GM12865 (cell line): ENCODE data around the gene FLT4.

Source experiments
- DNase-seq: peaks from one replicate; pipeline ENCODE4 v3.0.0; 2010; ENCODE audit warnings: low read depth
- H3K4me3 ChIP-seq: 2 replicates; pipeline ENCODE4 v1.5.1; 2011; ENCODE audit warnings: mild to moderate bottlenecking, low read depth, low read length, control low read depth
- TF ChIP-seq, protein P1 (sequence below): IDR thresholded peaks from 2 replicates; pipeline ENCODE4 v1.5.1; 2011; ENCODE audit warnings: low read length, control low read depth, low read depth, inconsistent platforms; ENCODE audit not compliant: insufficient read depth; ENCODE audit errors: missing control alignments

The FLT4 gene

DNA sequence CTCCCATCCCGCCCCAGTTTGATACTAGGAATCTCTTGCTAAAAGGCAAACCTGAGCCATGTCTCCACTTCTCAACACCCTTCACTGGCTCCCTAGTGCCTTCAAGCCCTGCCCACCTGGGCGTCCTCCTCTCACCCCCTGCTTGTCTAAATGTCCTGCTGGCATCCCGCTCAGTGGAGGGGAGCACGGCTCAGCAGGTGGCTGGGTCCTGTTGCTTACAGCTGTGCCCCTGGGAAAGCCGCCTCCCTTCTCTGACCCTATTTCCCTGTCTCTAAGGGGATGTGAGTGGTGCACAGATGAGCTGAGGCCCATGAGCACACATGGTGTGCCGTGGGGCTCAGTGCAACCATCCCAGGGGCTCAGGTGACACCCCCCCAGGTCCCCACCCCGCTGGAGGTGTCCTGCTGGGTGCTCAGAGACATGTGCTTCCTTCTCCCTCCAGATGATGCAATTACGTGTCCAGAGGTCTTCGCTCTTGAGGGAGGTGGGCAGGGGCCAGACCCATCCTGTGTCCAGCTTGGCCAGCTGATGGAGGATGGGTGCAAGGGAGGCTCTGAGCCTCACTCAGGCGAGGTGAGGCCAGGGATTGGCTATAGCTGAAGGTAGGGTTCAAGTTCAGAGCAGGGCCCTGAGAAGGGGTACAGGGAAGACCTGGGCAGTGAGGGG is 24.1 kb downstream of the FLT4 start:
- DNase-seq: no peak
- no peak overlapping the region for H3K4me3 ChIP-seq
- TF ChIP-seq, protein P1, sequence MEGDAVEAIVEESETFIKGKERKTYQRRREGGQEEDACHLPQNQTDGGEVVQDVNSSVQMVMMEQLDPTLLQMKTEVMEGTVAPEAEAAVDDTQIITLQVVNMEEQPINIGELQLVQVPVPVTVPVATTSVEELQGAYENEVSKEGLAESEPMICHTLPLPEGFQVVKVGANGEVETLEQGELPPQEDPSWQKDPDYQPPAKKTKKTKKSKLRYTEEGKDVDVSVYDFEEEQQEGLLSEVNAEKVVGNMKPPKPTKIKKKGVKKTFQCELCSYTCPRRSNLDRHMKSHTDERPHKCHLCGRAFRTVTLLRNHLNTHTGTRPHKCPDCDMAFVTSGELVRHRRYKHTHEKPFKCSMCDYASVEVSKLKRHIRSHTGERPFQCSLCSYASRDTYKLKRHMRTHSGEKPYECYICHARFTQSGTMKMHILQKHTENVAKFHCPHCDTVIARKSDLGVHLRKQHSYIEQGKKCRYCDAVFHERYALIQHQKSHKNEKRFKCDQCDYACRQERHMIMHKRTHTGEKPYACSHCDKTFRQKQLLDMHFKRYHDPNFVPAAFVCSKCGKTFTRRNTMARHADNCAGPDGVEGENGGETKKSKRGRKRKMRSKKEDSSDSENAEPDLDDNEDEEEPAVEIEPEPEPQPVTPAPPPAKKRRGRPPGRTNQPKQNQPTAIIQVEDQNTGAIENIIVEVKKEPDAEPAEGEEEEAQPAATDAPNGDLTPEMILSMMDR: no peak

DNA sequence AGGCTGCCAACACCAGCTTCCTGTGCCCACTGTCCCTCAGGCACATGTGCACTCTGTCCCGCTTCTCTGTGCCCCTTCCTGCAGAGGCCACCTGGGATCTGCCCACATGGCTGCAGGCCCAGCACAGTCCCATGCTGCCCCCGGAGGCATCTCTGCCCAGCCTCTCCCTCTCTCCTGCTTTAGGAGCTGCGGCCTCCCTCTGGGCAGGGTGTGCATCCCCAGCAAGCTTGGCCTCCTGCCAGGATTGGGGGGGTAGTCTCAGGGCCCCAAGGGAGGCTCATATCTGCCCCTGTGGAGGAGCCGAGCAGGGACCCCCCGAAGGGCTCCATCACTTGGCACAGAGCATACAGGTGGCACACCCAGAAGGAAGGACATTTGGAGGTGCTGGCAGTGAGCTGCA is 24.8 kb downstream of the FLT4 start:
- no peak overlapping the region for H3K4me3 ChIP-seq
- TF ChIP-seq, protein P1: no peak
- no peak for DNase-seq

DNA sequence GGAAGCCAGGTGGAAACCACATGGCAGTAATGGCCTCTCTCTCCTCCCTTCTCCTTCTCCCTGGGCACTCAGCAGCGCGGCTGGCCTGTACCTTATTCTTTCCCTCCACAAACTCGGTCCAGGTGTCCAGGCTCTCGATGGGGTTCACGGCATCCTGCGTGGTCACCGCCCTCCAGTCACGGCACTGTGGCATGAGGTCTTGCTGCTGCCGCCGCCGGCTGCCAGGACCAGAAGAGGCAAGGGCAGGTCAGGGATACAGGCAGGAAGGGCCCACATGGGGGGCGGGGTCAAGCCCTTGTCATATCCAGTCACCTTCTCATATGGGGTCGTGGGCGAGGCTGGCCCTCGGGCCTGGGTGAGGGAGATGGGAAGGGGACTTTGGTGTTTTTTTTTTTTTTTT is 25.6 kb downstream of the FLT4 start:
- H3K4me3 ChIP-seq: no peak overlapping the region
- DNase-seq: no peak
- TF ChIP-seq, protein P1: no peak

DNA sequence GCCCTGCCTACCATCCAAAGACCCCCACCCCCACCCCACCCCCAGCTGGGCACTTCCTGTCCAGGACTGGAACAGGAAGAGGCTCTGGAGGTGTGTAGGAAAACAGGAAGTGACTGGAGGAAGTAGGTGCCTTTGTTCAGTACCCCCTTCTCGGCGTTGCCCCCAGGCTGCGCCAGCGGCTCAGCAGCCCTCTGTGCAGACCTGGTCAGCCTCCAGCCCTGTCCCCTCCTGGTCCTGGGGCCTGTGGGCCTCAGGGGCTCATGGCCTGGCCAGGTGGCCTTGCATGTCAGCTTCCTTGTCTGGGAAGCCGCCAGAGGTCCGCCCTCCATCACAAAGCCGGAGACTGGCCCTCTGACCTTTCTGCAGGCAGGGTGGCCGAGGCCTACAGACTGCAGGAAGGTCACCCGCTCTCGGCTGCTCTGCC is 26.0 kb downstream of the FLT4 start:
- no peak for DNase-seq
- TF ChIP-seq, protein P1: no peak
- H3K4me3 ChIP-seq: no peak overlapping the region

DNA sequence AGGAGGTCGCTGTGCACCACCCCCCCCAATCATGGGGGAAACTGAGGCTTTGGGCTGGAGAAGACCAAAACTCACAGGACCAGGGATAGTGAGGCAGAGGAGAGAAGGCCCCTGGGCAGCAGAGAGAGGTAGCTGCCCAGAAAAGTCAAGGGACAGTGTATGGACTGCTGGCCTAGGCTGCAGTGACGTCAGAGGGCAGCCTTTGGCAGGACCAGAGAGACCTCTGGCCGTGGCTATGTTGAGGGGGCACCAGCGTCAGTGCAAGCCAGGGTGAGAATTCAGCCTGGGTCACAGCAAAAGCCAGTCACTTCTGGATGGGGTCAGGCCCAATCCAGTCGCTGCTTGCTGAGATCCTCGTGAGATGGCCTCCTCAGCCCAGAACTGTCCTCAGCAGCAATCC is 26.5 kb downstream of the FLT4 start:
- no peak overlapping the region for H3K4me3 ChIP-seq
- TF ChIP-seq, protein P1: no peak
- DNase-seq: no peak

DNA sequence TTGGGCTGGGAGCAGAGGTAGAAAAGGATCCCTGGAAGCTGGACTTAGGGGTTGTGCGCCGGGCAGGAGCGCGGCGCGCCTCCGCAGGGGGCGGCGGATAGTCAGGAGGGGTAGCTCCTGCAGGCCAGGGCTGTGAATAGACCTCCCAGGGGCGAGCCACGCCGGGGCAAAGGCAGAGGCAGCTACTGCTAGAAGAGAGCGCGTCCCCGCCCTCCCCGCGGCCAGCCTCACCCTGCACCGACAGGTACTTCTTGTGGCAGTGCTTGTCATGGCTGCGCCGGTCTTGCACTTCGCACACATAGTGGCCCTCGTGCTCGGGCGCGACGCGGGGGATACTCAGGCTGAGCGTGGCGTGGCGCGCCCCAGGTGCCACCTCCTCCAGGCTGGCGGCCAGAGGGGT is 28.1 kb downstream of the FLT4 start:
- H3K4me3 ChIP-seq: no peak overlapping the region
- TF ChIP-seq, protein P1: no peak
- DNase-seq: no peak

DNA sequence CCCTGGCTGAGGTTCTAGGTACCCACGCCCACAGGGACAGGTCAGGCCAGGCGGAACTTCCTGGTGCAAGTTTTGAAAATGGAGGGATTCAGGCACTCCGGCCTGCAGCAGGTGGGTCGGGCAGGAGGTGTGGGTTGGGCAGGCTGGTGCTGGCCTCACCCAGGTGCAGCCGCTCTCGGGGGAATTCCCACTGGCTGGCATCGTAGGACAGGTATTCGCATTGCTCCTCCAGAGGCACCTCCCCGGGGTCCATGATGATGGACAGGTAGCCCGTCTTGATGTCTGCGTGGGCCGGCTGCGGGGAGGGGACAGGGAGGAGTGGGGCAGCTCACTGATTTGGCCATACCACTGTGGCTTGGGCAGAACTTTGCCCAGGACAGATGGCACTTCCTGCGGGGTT is 29.4 kb downstream of the FLT4 start:
- H3K4me3 ChIP-seq: no peak overlapping the region
- TF ChIP-seq, protein P1: no peak

More for the DNA sequence above, 29.4 kb downstream of the FLT4 start:
- no peak for DNase-seq
